ENCODE measurements around the gene SPOCK3.

The SPOCK3 gene

GRCh38 chr4:167105857-167106256 lies 128.4 kb downstream of the SPOCK3 start:
- no peak overlapping the region for H3K4me3 ChIP-seq (ENCODE audit: low read length)
- H3K4me1 ChIP-seq (ENCODE audit: control insufficient read depth, low read depth, low read length), result no peaks in the 10 kb centered on the region
- no peaks in the 10 kb centered on the region for H3K36me3 ChIP-seq (ENCODE audit: control insufficient read depth, low read depth, low read length)
- no peak overlapping the region for H3K9ac ChIP-seq (ENCODE audit: low read length)
- H3K27ac ChIP-seq (ENCODE audit: low read length), result no peak overlapping the region
- no peaks in the 10 kb centered on the region for H3K27me3 ChIP-seq (ENCODE audit: control insufficient read depth, insufficient read depth, low read length)
- H3K9me3 ChIP-seq (ENCODE audit: control insufficient read depth, low read depth, low read length), result no peaks in the 10 kb centered on the region

GRCh38 chr4:167102475-167102874 lies 131.8 kb downstream of the SPOCK3 start:
- no peak overlapping the region for H3K4me3 ChIP-seq (ENCODE audit: low read length)
- H3K4me1 ChIP-seq (ENCODE audit: control insufficient read depth, low read depth, low read length), result no peaks in the 10 kb centered on the region
- no peaks in the 10 kb centered on the region for H3K36me3 ChIP-seq (ENCODE audit: control insufficient read depth, low read depth, low read length)
- H3K9me3 ChIP-seq (ENCODE audit: control insufficient read depth, low read depth, low read length), result no peaks in the 10 kb centered on the region
- H3K9ac ChIP-seq (ENCODE audit: low read length), result no peak overlapping the region
- no peaks in the 10 kb centered on the region for H3K27me3 ChIP-seq (ENCODE audit: control insufficient read depth, insufficient read depth, low read length)
- no peak overlapping the region for H3K27ac ChIP-seq (ENCODE audit: low read length)

DNA sequence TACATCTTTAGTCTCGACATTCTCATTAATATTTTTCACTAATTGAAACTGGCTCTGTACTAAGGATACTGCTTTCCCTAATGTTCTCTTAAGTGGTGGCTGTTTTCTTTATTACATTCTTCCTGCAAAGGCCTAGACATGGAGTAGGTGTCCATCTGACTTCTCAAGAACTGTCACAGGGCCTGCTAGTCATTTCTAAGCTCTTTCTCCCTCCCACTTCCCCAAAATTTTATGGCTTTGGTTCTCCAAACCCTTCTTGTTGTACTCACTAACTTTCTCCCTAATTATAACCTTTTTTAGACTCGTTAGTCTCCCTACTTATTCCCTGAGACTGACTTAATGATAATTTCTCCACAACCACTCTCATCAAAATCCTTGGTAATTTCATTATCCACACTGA lies 133.3 kb downstream of the SPOCK3 start:
- Histone ChIP-seq H3K4me3 (ENCODE audit: low read length) (no peak overlapping the region), H3K9me3 (ENCODE audit: control insufficient read depth, low read depth, low read length) (no peaks in the 10 kb centered on the region), H3K4me1 (ENCODE audit: control insufficient read depth, low read depth, low read length) (no peaks in the 10 kb centered on the region), H3K27me3 (ENCODE audit: control insufficient read depth, insufficient read depth, low read length) (no peaks in the 10 kb centered on the region), H3K27ac (ENCODE audit: low read length) (no peak overlapping the region), H3K36me3 (ENCODE audit: control insufficient read depth, low read depth, low read length) (no peaks in the 10 kb centered on the region), H3K9ac (ENCODE audit: low read length) (no peak overlapping the region)

GRCh38 chr4:167100120-167100519 lies 134.2 kb downstream of the SPOCK3 start:
- Histone ChIP-seq H3K4me1 (ENCODE audit: control insufficient read depth, low read depth, low read length) (no peaks in the 10 kb centered on the region), H3K9me3 (ENCODE audit: control insufficient read depth, low read depth, low read length) (no peaks in the 10 kb centered on the region), H3K27ac (ENCODE audit: low read length) (no peak overlapping the region), H3K27me3 (ENCODE audit: control insufficient read depth, insufficient read depth, low read length) (no peaks in the 10 kb centered on the region), H3K4me3 (ENCODE audit: low read length) (no peak overlapping the region), H3K9ac (ENCODE audit: low read length) (no peak overlapping the region), H3K36me3 (ENCODE audit: control insufficient read depth, low read depth, low read length) (no peaks in the 10 kb centered on the region)

DNA sequence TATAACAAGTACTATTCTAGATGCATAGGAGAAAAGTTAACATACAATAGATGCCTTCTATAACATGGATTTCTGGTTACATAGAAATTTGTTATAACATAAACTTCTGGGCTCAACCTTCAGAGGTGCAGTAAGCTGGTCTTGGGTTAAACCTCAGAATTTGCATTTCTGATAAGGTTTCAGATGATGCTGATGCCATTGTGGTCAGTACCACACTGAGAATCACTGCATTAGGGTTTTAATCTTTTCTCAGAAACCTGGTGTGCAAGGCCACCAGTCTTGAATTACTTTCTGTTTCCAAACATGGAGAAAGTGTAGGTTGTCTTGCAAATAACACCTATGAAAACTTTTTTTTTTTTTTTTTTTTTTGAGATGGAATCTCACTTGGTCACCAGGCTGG lies 146.2 kb downstream of the SPOCK3 start:
- Histone ChIP-seq H3K9ac (ENCODE audit: low read length) (no peak overlapping the region), H3K27me3 (ENCODE audit: control insufficient read depth, insufficient read depth, low read length) (no peaks in the 10 kb centered on the region), H3K4me3 (ENCODE audit: low read length) (no peak overlapping the region), H3K4me1 (ENCODE audit: control insufficient read depth, low read depth, low read length) (no peaks in the 10 kb centered on the region), H3K36me3 (ENCODE audit: control insufficient read depth, low read depth, low read length) (no peaks in the 10 kb centered on the region), H3K27ac (ENCODE audit: low read length) (no peak overlapping the region), H3K9me3 (ENCODE audit: control insufficient read depth, low read depth, low read length) (no peaks in the 10 kb centered on the region)

DNA sequence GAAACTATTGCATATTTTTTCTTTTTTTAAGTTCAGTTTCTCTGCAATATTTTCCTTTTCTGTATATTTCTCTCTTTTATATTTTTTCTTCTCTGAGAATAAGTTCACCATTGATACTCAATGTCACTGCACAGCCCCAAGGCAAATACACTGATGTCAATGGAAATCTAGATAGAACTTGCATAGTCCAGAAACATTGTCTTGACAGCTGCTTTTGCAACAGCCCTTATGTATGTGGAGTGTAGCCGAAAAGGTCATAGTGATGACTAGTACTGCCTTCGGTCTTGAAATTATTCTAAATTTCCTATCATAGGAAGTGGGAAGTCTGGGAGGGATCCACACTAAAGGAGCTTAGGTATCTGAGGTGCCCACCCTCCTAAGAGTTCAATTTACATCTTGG lies 150.0 kb downstream of the SPOCK3 start:
- H3K4me3 ChIP-seq (ENCODE audit: low read length), result no peak overlapping the region
- H3K36me3 ChIP-seq (ENCODE audit: control insufficient read depth, low read depth, low read length), result no peaks in the 10 kb centered on the region
- H3K27ac ChIP-seq (ENCODE audit: low read length), result no peak overlapping the region
- no peaks in the 10 kb centered on the region for H3K9me3 ChIP-seq (ENCODE audit: control insufficient read depth, low read depth, low read length)
- no peak overlapping the region for H3K9ac ChIP-seq (ENCODE audit: low read length)
- H3K27me3 ChIP-seq (ENCODE audit: control insufficient read depth, insufficient read depth, low read length), result no peaks in the 10 kb centered on the region
- no peaks in the 10 kb centered on the region for H3K4me1 ChIP-seq (ENCODE audit: control insufficient read depth, low read depth, low read length)

GRCh38 chr4:167079762-167080161 lies 154.5 kb downstream of the SPOCK3 start:
- Histone ChIP-seq H3K27me3 (ENCODE audit: control insufficient read depth, insufficient read depth, low read length) (no peaks in the 10 kb centered on the region), H3K4me1 (ENCODE audit: control insufficient read depth, low read depth, low read length) (no peaks in the 10 kb centered on the region), H3K9me3 (ENCODE audit: control insufficient read depth, low read depth, low read length) (no peaks in the 10 kb centered on the region), H3K4me3 (ENCODE audit: low read length) (no peak overlapping the region), H3K9ac (ENCODE audit: low read length) (no peak overlapping the region), H3K36me3 (ENCODE audit: control insufficient read depth, low read depth, low read length) (no peaks in the 10 kb centered on the region), H3K27ac (ENCODE audit: low read length) (no peak overlapping the region)

- H3K9ac ChIP-seq (ENCODE audit: low read length), result no peak overlapping the region
- no peaks in the 10 kb centered on the region for H3K27me3 ChIP-seq (ENCODE audit: control insufficient read depth, insufficient read depth, low read length)
- no peaks in the 10 kb centered on the region for H3K36me3 ChIP-seq (ENCODE audit: control insufficient read depth, low read depth, low read length)
- H3K4me1 ChIP-seq (ENCODE audit: control insufficient read depth, low read depth, low read length), result no peaks in the 10 kb centered on the region
- no peak overlapping the region for H3K4me3 ChIP-seq (ENCODE audit: low read length)
- no peak overlapping the region for H3K27ac ChIP-seq (ENCODE audit: low read length)
- H3K9me3 ChIP-seq (ENCODE audit: control insufficient read depth, low read depth, low read length), result no peaks in the 10 kb centered on the region
These were observed 181.6 kb downstream of the SPOCK3 start for GRCh38 chr4:167052631-167053091.

- Histone ChIP-seq H3K9ac (ENCODE audit: low read length) (no peak overlapping the region), H3K27ac (ENCODE audit: low read length) (no peak overlapping the region), H3K4me1 (ENCODE audit: control insufficient read depth, low read depth, low read length) (no peaks in the 10 kb centered on the region), H3K27me3 (ENCODE audit: control insufficient read depth, insufficient read depth, low read length) (no peaks in the 10 kb centered on the region), H3K9me3 (ENCODE audit: control insufficient read depth, low read depth, low read length) (no peaks in the 10 kb centered on the region), H3K36me3 (ENCODE audit: control insufficient read depth, low read depth, low read length) (no peaks in the 10 kb centered on the region), H3K4me3 (ENCODE audit: low read length) (no peak overlapping the region)
These were observed 185.0 kb downstream of the SPOCK3 start for GRCh38 chr4:167049257-167049656.

- Histone ChIP-seq H3K4me1 (ENCODE audit: control insufficient read depth, low read depth, low read length) (no peaks in the 10 kb centered on the region), H3K4me3 (ENCODE audit: low read length) (no peak overlapping the region), H3K27me3 (ENCODE audit: control insufficient read depth, insufficient read depth, low read length) (no peaks in the 10 kb centered on the region), H3K36me3 (ENCODE audit: control insufficient read depth, low read depth, low read length) (no peaks in the 10 kb centered on the region), H3K27ac (ENCODE audit: low read length) (no peak overlapping the region), H3K9me3 (ENCODE audit: control insufficient read depth, low read depth, low read length) (no peaks in the 10 kb centered on the region), H3K9ac (ENCODE audit: low read length) (no peak overlapping the region)
These were observed 192.8 kb downstream of the SPOCK3 start for GRCh38 chr4:167041524-167041923.

GRCh38 chr4:167035390-167035789 lies 198.9 kb downstream of the SPOCK3 start:
- Histone ChIP-seq H3K36me3 (ENCODE audit: control insufficient read depth, low read depth, low read length) (no peaks in the 10 kb centered on the region), H3K9ac (ENCODE audit: low read length) (no peak overlapping the region), H3K4me3 (ENCODE audit: low read length) (no peak overlapping the region), H3K9me3 (ENCODE audit: control insufficient read depth, low read depth, low read length) (no peaks in the 10 kb centered on the region), H3K27me3 (ENCODE audit: control insufficient read depth, insufficient read depth, low read length) (no peaks in the 10 kb centered on the region), H3K27ac (ENCODE audit: low read length) (no peak overlapping the region), H3K4me1 (ENCODE audit: control insufficient read depth, low read depth, low read length) (no peaks in the 10 kb centered on the region)

DNA sequence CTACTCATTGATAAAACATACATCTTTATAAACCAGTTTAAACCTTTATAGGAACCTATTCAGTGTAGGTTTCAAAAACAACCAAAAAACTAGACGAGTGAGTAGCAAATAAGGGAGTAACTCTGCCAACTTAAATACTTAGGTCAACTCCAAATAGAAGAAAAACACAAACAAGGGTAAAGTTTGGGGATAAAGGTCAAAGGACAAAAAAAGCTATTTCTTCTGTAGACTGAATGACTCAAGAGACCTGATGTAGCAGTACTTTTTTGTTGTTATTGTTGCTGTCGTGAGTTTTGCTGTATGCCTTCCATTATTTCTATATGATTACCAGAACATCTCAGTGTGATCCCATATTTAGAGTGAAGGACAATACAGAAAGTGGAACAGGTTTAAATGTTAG lies 199.3 kb downstream of the SPOCK3 start:
- Histone ChIP-seq H3K9me3 (ENCODE audit: control insufficient read depth, low read depth, low read length) (no peaks in the 10 kb centered on the region), H3K4me3 (ENCODE audit: low read length) (no peak overlapping the region), H3K27me3 (ENCODE audit: control insufficient read depth, insufficient read depth, low read length) (no peaks in the 10 kb centered on the region), H3K36me3 (ENCODE audit: control insufficient read depth, low read depth, low read length) (no peaks in the 10 kb centered on the region), H3K9ac (ENCODE audit: low read length) (no peak overlapping the region), H3K4me1 (ENCODE audit: control insufficient read depth, low read depth, low read length) (no peaks in the 10 kb centered on the region), H3K27ac (ENCODE audit: low read length) (no peak overlapping the region)

Data from iPS-18a (cell line).